Thyroid gland (tissue), 4 donors: ENCODE data around the gene CMSS1. TPM values are rescaled to one million over a fixed set of nuclear protein-coding genes. Genes with fewer than 3 reads are reported as not detected.
A peak's percentile ranks its signal among the peaks of the same experiment; 100 is the strongest.

Experiments used
- DNase-seq, 2 donors: peaks; one replicate each; pipeline ENCODE4 v3.0.0-alpha.2; 2019
- H3K27ac ChIP-seq, 3 donors: fragments of 200-600 bp; sonication (generic); 1 replicate in 2 of 3; 2 replicates in 1 of 3; pipeline ENCODE4 v1.5.1; 2016 to 2019; ENCODE audit warnings: mild to moderate bottlenecking in 1 of 3, moderate library complexity in 1 of 3
- H3K27me3 ChIP-seq: fragments of 200-600 bp; sonication (generic); one replicate; pipeline ENCODE4 v1.5.1; 2019
- H3K36me3 ChIP-seq, 2 donors: fragments of 200-600 bp; sonication (generic); one replicate each; pipeline ENCODE4 v1.5.1; 2016 to 2019
- H3K4me1 ChIP-seq, 2 donors: fragments of 200-600 bp; sonication (generic); one replicate each; pipeline ENCODE4 v1.5.1; 2017 to 2019
- H3K4me3 ChIP-seq, 3 donors: fragments of 200-600 bp; sonication (generic); replicated peaks in 1 of 3; 1 replicate in 2 of 3; 2 replicates in 1 of 3; pipeline ENCODE4 v1.5.1; 2016; ENCODE audit warnings: mild to moderate bottlenecking in 1 of 3
- H3K9me3 ChIP-seq: fragments of 200-600 bp; sonication (generic); one replicate; pipeline ENCODE4 v1.5.1; 2017
- POLR2A ChIP-seq, 2 donors: fragments of 450-650 bp; IDR thresholded peaks; one replicate each; pipeline ENCODE4 v1.6.1; 2017; ENCODE audit warnings: antibody characterized with exemption in 2 of 2, mild to moderate bottlenecking in 2 of 2, moderate library complexity in 1 of 2
- WGBS, 2 donors: methylation state at CpG; one replicate each; pipeline ENCODE4 v1.1.5; 2017; 5-methylcytosine and 5-hydroxymethylcytosine counted together
- intact Hi-C: fragments of 100-400 bp; cut with DNase I; formaldehyde crosslinking; loops from one replicate; pipeline ENCODE4 v1.15.1; 2023
- total RNA-seq, 4 donors: library from RNA; depleted of rRNA; stranded (reverse); fragments of >200 nt; gene quantifications; one replicate each; pipeline ENCODE4 v1.2.3, GENCODE V29; 2016
- TF ChIP-seq, protein P1 (sequence below), 6 experiments: fragments of 200-600 bp in 3 of 6; fragments of 450-650 bp in 3 of 6; sonication (generic) in 3 of 6; IDR thresholded peaks; one replicate each; pipeline ENCODE4 v1.5.1; 2016 to 2019; ENCODE audit warnings: antibody characterized with exemption in 6 of 6, mild to moderate bottlenecking in 2 of 6, inconsistent platforms in 1 of 6, moderate library complexity in 1 of 6

Gene CMSS1
- total RNA-seq, 4 donors from 2014 or later = 7.7 to 15.0 (median 12.9) TPM

DNA sequence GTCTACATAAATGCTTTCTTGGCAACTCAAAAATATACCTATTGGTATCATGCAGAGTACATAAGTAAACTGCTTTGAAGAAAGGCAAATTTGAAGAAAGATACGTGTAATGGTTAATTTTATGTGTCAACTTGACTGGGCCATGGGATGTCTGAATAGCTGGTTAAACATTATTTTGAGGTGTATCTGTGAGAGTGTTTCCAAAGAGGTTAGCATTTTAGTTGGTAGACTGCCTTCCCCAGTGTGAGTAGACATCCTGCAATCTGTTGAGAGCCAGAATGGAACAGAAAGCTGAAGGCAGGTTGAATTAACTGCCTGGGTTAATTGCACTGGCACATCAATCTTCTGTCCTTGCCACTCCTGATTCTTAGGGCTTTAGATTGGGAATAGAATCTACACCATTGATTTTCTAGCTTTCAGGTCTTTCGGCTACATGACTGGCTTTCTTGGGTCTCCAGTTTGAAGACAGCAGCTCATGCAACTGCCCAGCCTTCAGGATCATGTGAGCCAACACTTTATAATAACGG lies 98.3 kb downstream of the CMSS1 start:
- WGBS, 2 donors = 83 to 93% methylated on average over 3 of the region's 3 CpGs

DNA sequence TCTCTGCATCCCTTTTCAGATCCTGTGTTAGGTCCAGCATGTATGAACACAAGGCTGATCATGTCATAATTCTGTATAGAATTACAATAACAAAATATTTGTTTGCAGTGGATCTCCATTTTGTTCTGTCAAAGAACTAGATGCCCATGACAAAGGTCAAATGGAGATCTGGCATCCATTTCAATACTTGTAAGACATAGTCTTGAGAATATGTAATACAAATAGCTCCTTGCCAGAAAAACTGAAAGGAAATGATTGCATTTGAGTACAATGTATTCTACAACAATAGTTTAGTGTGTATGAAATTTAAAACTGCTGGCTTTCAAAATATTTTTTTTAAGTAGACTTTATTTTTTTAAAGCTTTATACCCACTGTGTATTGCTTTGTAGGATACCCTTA lies 101.1 kb downstream of the CMSS1 start:
- Histone ChIP-seq H3K36me3 (no peaks in the 10 kb centered on the region), H3K4me3 (no peak overlapping the region), H3K4me1 (peaks cover 0 to 17% of the 10 kb centered on the region in 2 donors), H3K9me3 (no peaks in the 10 kb centered on the region), H3K27ac (no peak overlapping the region), H3K27me3 (no peaks in the 10 kb centered on the region)
- intact Hi-C loops = no loop called here
- TF ChIP-seq, protein P1, sequence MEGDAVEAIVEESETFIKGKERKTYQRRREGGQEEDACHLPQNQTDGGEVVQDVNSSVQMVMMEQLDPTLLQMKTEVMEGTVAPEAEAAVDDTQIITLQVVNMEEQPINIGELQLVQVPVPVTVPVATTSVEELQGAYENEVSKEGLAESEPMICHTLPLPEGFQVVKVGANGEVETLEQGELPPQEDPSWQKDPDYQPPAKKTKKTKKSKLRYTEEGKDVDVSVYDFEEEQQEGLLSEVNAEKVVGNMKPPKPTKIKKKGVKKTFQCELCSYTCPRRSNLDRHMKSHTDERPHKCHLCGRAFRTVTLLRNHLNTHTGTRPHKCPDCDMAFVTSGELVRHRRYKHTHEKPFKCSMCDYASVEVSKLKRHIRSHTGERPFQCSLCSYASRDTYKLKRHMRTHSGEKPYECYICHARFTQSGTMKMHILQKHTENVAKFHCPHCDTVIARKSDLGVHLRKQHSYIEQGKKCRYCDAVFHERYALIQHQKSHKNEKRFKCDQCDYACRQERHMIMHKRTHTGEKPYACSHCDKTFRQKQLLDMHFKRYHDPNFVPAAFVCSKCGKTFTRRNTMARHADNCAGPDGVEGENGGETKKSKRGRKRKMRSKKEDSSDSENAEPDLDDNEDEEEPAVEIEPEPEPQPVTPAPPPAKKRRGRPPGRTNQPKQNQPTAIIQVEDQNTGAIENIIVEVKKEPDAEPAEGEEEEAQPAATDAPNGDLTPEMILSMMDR (IDR thresholded peaks at IDR 0.05) = no peak
- TF ChIP-seq POLR2A (IDR thresholded peaks at IDR 0.05) = no peak
- DNase-seq = no peak

More for the DNA sequence above, 98.3 kb downstream of the CMSS1 start:
- TF ChIP-seq, protein P1 (IDR thresholded peaks at IDR 0.05) = no peak
- H3K4me3 ChIP-seq = no peak overlapping the region
- peaks cover 0 to 7% of the 10 kb centered on the region in 2 donors for H3K4me1 ChIP-seq
- intact Hi-C loops = no loop called here
- DNase-seq = no peak
- H3K27ac ChIP-seq = no peak overlapping the region
- no peaks in the 10 kb centered on the region for H3K9me3 ChIP-seq
- H3K36me3 ChIP-seq = no peaks in the 10 kb centered on the region
- H3K27me3 ChIP-seq = no peaks in the 10 kb centered on the region

DNA sequence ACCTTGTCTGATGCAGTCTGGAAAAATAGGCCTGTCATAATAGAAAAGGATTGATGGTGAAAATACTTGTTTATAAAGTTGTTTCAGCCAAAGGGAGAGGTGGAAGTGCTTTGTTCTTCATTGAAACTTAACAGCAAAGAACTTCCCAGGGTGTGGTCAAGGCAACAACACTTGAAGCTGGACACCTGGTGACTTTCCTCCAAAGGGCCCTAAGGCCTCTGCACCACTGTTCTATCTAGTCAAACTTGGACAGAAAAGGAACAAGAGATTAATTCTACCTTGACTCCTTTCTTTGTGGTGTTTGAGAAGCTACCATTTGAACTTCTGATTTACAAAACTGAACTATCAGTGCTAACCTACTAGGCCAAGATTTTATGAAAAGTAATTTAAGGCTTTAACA lies 102.0 kb downstream of the CMSS1 start:
- intact Hi-C loops = no loop called here
- TF ChIP-seq, protein P1 (IDR thresholded peaks at IDR 0.05) = no peak
- TF ChIP-seq POLR2A (IDR thresholded peaks at IDR 0.05) = no peak
- H3K27me3 ChIP-seq = no peaks in the 10 kb centered on the region
- no peak overlapping the region for H3K4me3 ChIP-seq
- H3K27ac ChIP-seq = no peak overlapping the region
- no peaks in the 10 kb centered on the region for H3K36me3 ChIP-seq
- DNase-seq = no peak
- peaks cover 0 to 17% of the 10 kb centered on the region in 2 donors for H3K4me1 ChIP-seq
- no peaks in the 10 kb centered on the region for H3K9me3 ChIP-seq

GRCh38 chr3:99920481-99921376 lies 103.1 kb downstream of the CMSS1 start:
- Histone ChIP-seq H3K4me1 (peaks cover 6 to 24% of the 10 kb centered on the region in 2 donors), H3K9me3 (no peaks in the 10 kb centered on the region), H3K36me3 (no peaks in the 10 kb centered on the region), H3K27me3 (no peaks in the 10 kb centered on the region), H3K27ac (peak overlapping the region in 2 of 3 donors; percentile 0 to 62), H3K4me3 (no peak overlapping the region)
- DNase-seq = peak; percentile 15 to 35
- WGBS, 2 donors = 68 to 69% methylated on average over 10 of the region's 10 CpGs
- intact Hi-C loops = no loop called here
- TF ChIP-seq, protein P1 (IDR thresholded peaks at IDR 0.05) = no peak
- TF ChIP-seq POLR2A (IDR thresholded peaks at IDR 0.05) = no peak

GRCh38 chr3:99921377-99921695 lies 103.7 kb downstream of the CMSS1 start:
- Histone ChIP-seq H3K36me3 (no peaks in the 10 kb centered on the region), H3K4me3 (no peak overlapping the region), H3K9me3 (no peaks in the 10 kb centered on the region), H3K4me1 (peaks cover 8 to 25% of the 10 kb centered on the region in 2 donors), H3K27ac (peak overlapping the region in 1 of 3 donors; percentile 62), H3K27me3 (no peaks in the 10 kb centered on the region)
- no peak for TF ChIP-seq POLR2A (IDR thresholded peaks at IDR 0.05)
- TF ChIP-seq, protein P1 (IDR thresholded peaks at IDR 0.05) = no peak
- 93 to 95% methylated on average over 1 of the region's 1 CpG for WGBS, 2 donors
- DNase-seq = no peak
- intact Hi-C loops = no loop called here
